Jurkat, Clone E6-1 (cell line): Measurements from ENCODE around the gene NSD2.
"Not testable (repeated sequence)": the region's sequence is repeated elsewhere in the genome, so short reads cannot be mapped to it uniquely, and the experiment has no call there.

Source experiments
- DNase-seq: peaks from one replicate; pipeline ENCODE4 v3.0.0-alpha.2; 2011; ENCODE audit warnings: low read depth, low spot score
- H3K4me3 ChIP-seq: 2 replicates; pipeline ENCODE4 v1.5.1; 2011; ENCODE audit warnings: mild to moderate bottlenecking, low read length, control low read depth, moderate library complexity

NSD2 gene

DNA sequence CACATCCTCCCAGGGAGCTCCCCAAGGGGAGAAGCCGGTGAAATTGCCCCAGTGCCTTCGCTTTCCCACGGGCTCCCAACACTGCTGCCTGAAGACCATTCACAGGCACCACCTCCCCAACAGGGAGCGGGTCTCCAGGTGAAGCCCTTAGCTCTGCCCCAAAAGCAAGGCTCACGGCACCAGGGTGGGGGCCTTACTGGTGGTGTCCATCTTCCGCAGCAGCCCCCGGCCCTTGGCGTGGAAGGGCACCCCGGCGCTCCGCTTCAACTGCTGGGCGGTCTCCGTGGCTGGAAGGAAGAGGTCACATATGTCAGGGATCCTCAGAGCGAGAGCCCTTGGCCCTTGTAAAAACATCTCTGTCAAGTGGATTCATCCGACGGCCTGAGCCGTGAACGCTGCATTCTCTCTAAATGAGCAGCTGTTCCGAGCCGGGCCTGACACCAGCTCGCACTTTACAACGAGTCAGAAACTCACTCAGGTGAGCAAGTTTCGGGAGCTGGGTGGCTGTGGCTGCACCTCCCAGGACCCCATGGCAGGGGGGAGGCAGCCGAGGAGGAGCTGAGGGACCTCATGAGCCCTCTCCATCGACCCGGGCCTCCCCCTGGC lies 116.6 kb downstream of the NSD2 start:
- no peak overlapping the region for H3K4me3 ChIP-seq
- no peak for DNase-seq

DNA sequence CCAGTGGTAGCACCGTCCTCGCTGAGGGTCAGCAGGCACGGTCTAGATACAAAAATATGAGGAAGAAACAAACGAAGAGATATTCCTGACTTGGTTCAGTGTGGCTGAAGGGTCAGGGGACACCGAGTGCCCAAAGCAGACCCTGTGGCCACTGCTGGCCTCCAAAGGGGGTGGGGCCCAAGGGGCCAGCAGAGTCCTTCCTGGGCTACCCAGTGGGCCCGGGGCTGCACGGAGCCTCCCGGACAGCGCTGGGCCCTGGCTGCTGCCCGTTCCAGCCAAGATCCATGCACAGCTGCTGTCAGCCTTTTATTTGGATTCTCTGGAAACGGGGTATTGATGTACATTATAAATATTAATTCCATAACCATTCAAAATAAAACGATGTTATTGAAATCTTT lies 117.1 kb downstream of the NSD2 start:
- no peak overlapping the region for H3K4me3 ChIP-seq
- no peak for DNase-seq

DNA sequence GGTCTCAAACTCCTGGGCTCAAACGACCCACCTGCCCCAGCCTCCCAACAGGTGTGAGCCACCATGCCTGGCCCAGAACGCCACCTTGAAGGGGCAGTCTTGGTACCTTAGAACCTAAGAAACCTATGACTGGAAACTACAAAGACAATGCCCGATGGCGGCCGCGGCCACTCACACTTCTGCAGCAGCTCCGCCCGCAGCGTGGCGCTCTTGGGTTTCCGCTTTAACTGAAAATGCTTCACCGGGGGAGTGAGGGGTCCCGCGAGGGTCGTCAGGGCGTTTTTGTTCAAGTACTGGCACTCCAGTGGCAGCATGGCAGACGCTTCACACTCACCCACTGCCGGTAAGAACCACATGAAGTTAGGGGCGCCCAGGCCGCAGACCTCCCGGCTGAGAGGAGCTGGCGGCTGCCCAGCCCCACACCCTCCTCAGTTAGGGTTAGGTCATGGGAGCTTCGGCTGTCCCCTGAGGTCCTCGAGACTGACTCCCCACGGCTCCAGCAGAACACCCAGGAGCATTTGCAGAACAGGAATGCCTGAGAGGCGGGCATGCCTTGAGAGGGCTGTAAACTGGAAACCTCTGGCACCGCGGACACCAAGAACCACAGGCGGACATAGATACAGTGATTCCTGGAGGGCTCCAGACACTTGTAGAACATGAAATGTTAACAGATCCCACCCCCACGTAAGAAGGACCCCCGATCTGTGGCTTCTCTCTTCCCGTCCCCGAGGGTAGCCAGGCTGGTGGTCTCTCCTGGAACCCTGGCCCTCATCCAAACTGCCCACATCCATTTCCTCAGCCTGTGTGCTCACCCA lies 118.5 kb downstream of the NSD2 start:
- H3K4me3 ChIP-seq: no peak overlapping the region
- no peak for DNase-seq

DNA sequence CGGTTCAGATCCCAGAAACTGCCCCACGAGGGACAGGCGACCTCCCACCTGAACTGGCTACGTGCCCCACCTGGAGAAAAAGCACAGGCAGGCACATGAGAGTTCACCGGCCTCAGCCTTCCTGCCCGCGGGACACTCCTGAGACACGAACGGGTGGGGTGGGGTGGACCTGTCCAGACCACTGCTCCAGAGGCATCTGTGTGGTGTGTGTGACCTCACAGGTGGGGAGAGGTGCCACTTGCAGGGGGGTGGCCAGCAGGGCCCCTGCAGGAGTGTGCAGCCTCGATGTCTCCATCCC lies 119.1 kb downstream of the NSD2 start:
- DNase-seq: no peak
- no peak overlapping the region for H3K4me3 ChIP-seq

DNA sequence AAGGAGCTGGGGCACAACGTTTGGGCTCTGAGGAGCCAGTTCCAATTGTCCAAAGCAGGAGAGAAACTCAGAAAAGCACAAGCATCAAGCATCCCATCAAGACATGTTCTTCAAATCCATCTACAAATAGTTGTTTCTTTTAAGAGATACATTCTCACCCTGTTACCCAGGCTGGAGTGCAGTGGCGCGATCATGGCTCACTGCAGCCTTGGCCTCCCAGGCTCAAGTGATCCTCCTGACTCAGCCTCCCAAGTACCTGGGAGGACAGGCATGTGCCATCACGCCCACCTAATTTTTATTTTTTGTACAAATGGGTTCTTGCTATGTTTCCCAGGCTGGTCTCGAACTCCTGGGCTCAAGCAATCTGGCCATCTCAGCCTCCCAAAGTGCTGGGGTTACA lies 119.5 kb downstream of the NSD2 start:
- H3K4me3 ChIP-seq: no peak overlapping the region
- no peak for DNase-seq

DNA sequence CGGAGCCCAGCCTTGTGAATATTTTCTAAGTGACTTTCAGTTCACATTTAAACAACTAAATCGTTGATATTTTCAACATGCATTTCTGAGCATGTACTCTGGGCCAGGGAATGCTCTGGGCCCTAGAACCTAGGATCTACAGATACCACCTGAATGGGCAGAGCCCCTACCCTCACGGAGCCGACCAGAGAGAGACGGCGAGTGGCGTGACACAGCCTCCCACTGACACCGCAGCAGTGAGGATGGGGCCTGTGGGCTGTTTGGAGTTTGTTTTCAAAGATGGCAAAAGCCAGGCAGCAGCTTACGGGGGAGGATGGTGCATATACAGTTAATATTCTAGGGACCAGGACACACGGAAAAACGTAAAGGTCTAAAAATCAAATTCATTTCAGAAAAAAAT lies 119.9 kb downstream of the NSD2 start:
- H3K4me3 ChIP-seq: no peak overlapping the region
- DNase-seq: no peak

DNA sequence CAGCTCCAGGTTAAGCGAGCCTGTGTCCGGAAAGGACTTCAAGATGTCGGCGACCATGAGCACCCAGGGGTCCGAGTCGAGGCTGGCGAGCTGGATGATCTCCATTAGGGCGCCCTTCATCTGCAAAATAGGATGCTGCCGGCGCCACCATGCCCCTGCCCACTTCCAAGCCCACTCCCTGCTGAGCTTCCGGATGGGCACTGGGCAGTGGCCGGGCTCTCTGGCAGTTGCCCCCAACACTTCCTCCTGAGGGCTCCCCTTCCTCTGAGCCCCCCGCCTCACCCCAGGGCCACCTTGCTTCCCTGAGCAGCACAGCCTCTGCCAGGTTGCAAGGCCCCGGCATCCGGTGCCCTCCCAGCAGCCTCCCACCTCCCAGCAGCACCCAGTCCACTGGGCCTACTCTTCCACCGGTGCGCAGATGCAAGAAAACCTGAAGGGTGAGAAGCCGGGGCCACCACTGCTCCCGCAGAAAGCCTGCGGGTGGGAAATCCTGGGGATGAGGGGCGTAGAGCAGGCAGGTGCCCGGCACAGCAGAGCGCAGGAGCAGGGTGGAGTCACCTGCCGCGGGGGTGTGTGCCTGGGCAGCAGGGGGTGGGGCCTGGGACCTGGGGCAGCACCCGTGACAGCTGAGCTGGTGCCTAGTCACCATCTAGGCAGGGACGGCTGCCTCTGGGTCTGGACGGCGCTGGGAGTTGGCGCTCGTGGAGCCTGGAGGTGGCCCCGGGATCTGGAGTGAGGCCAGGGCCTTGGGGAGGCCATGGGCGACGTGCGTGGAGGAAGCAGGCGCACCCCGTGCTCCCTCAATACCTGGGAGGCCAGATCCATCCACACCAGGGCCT lies 120.6 kb downstream of the NSD2 start:
- no peak for DNase-seq
- H3K4me3 ChIP-seq: no peak overlapping the region

DNA sequence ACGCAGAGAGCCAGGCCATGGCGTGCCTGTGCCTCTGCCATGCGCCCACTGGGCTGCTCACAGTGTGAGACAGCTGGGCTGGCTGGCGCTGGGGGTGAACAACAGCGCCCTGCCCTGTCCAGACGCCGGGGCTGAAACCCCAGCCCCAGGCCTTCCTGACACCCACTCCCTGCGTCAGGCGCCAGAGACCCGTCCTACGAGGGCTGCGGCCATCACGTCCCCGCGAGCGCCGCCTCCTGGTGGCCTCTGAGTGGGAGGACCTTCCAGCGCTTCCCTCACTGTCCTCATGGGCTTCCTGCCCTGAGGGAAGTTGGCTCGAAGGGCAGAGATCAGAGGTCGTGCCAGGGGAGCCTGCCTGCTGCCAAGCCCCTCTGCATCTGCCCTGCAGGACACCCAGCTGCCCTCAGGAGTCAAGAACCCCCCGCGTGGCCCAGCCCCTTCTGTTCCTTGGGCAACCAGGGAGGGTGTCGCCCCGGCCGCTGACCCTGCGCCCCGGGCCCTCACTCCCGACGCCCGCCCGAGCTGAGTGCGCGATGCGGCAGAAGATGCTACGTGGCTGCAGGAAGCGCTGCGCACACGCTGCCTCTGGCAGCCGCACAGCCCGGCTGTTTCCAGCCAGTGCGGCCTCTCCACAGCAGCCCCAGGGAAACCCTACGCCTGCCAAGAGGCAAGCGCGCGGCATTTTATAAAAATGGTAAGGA lies 121.4 kb downstream of the NSD2 start:
- no peak for DNase-seq
- H3K4me3 ChIP-seq: no peak overlapping the region

DNA sequence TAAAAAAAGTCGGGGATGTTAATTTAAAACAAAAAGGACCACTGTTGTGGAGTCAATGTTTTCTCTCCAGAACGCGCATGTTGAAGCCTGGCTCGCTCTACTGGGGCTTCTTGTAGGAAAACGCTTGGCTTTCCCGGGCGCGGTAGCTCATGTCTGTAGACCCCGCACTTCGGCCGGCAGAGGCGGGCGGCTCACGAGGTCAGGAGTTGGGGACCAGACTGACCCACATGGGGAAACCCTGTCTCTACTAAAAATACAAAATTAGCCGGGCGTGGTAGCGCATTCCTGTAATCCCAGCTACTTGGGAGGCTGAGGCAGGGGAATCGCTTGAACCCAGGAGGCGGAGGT lies 122.0 kb downstream of the NSD2 start:
- H3K4me3 ChIP-seq: no peak overlapping the region
- DNase-seq: no peak

DNA sequence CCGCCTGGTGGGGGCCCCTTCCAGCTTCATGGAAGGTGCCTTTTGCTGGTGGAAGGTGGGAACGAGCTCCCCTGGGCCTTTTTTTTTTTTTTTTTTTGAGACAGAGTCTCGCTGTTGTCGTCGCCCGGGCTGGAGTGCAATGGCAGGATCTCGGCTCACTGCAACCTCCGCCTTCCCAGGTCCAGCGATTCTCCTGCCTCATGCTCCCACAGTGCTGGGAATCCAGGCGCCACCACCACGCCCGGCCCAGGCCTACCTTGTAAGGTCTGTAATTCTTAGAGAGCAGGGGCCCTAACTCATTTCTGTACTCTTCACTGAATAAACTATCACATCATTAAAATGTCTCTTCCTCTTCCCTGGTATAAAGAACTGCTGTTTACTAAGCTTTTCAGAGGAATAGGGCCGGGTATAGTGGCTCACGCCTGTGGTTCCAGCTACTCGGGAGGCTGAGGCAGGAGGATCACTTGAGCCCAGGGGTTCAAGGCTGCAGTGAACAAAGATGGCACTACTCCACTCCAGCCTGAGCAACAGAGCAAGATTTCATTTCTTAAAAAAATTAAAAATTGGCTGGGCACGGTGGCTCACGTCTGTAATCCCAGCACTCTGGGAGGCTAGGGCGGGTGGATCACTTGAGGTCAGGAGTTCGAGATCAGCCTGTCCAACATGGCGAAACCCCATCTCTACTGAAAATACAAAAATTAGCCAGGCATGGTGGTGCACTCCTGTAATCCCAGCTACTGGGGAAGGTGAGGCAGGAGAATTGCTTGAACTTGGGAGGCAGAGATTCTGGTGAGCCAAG lies 122.7 kb downstream of the NSD2 start:
- H3K4me3 ChIP-seq, DNase-seq: not testable (repeated sequence)

DNA sequence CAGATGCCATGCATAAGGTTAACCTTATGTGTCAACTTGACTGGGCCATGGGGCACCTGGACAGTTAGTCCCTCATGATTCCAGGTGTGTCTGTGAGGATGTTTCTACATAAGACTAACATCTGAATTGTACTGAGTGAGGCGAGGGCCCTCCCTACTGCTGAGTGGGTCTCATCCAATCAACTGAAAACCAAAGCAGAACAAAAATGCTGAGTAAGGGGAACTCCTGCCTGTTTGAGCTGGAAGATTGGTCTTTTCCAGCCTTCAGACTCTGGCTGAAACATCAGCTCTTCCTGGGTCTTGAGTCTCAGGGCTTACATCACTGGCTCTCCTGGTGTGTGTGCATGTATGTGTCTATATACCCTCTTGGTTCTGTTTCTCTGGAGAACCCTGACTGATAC lies 123.7 kb downstream of the NSD2 start:
- DNase-seq: no peak
- no peak overlapping the region for H3K4me3 ChIP-seq

DNA sequence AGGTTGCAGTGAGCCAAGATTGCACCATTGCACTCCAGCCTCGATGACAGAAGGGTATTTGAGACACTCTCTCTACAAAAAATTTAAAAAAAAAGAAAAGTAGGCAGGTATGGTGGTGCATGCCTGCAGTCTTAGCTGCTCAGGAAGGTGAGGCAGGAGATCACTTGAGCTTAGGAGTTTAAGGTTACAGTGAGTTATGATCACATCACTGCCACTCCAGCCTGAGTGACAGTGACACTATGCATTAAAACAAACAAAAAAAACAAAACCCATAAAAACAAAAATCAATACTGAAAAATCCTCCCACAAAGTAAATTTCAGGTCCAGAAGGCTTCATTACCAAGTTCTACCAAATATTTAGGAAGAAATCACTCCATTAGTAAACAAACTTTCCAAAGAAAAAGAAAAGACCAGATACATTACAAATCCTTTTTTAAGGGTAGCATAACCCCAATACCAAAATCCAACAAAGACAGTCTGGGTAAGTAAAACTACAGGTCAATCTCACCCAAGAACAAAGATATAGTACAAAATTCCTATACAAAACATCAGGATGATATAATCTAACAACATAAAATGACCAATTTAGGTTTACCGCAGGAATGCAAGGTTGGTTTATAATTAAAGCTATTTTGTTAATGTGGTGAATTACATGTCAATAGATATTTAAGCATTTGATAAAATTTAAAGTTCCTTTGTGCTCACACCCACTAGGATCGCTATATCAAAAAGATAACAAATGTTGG lies 125.8 kb downstream of the NSD2 start:
- no peak overlapping the region for H3K4me3 ChIP-seq
- DNase-seq: no peak

DNA sequence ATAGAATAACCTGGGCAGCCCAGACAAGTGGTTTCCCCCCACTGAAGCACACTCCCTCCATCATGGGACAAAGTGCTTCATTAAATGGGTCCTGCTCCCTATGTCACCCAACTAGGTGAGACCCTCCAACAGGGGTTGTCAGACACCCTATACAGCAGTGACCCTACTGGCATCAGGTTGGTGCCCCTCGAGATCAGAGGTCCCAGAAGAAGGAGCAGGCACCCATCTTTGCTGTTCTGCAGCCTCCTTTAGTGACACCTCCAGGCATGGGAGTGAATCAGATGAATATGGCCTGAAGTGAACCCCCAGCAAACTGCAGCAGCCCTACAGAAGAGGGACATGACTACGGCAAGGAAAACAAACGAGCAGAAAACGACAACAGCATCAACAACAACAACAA lies 126.5 kb downstream of the NSD2 start:
- no peak for DNase-seq

DNA sequence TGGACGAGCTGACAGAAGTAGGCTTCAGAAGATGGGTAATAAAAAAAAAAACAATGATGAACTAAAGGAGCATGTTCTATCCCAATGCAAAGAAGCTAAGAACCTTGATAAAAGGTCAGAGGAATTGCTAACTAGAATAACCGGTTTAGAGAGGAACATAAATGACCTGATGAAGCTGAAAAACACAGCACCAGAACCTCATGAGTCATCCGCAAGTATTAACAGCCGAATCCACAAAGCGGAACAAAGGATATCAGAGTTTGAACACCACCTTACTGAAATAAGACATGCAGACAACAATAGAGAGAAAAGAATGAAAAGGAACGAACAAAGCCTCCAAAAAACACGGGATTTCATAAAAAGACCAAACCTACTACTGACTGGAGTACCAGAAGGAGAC lies 127.1 kb downstream of the NSD2 start:
- H3K4me3 ChIP-seq: no peak overlapping the region
- DNase-seq: no peak

More for the DNA sequence above, 126.5 kb downstream of the NSD2 start:
- H3K4me3 ChIP-seq: no peak overlapping the region

DNA sequence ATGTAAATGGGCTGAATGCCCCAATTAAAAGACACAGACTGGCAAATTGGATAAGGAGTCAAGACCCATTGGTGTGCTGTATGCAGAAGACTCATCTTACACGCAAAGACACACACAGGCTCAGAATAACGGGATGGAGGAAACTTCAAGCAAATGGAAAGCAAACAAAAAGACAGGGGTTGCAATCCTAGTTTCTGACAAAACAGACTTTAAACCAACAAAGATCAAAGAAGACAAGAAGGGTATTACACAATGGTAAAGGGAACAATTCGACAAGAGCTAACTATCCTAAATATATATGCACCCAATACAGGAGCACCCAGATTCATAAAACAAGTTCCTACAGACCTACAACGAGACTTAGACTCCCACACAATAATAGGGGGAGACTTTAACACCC lies 128.1 kb downstream of the NSD2 start:
- DNase-seq, H3K4me3 ChIP-seq: not testable (repeated sequence)

DNA sequence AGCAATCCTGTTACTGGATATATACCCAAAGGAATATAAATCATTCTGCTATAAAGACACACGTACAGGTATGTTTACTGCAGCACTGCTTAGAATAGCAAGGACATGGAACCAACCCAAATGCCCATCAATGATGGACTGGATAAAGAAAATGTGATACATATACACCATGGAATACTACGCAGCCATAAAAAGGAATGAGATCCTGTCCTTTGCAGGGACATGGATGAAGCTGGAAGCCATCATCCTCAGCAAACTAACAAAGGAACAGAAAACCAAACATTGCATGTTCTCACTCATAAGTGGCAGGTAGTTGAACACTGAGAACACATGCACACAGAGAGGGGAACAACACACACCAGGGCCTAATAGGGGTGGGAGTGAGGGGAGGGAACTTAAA lies 132.2 kb downstream of the NSD2 start:
- not testable (repeated sequence) for DNase-seq, H3K4me3 ChIP-seq

DNA sequence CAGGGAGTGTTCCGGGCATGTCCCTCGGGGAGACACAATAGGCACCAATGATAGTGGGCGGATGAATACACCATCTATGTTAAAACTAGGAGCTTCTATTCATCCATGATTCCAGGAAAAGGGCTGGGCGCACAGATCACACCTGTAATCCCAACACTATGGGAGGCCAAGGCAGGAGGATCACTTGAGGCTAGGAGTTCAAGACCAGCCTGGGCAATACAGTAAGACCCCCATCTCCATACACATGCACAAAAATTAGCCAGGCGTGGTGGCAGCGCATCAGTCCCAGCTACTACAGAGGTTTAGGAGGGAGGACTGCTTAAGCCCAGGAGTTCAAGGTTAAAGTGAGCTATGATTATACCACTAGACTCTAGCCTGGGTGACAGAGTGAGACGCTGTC lies 135.2 kb downstream of the NSD2 start:
- no peak for DNase-seq
- H3K4me3 ChIP-seq: no peak overlapping the region

DNA sequence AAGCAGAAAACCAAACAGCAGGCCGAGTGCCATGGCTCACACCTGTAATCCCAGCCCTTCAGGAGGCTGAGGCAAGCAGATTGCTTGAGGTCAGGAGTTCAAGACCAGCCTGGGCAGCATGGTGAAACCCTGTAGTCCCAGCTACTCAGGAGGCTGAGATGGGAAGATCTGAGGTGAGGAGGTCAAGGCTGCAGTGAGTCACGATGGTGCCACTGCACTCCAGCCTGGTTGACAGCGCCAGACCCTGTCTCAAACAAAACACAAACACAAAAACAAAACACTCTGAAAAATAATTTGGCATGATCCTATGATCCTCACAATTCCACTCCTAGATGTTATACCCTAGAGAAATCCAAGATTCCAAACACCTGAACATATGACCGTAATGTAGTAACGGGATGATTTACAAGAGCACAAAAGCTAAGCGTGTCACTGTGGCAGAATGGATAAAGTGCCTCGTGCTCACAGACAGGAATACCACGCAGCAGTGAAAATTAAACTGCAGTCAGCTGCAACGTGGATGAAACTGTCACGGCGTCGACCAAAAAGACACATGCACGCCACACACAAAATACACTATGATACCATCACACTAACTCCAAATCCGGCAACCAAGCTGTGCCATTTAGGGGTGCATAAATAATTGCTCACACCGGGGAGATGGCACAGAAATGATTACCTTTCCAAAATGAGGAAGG lies 135.9 kb downstream of the NSD2 start:
- H3K4me3 ChIP-seq: peak overlapping the region; percentile 95

More for the DNA sequence above, 135.9 kb downstream of the NSD2 start:
- no peak for DNase-seq
